Measurements from ENCODE around the gene FRMD4A.

Gene FRMD4A

DNA sequence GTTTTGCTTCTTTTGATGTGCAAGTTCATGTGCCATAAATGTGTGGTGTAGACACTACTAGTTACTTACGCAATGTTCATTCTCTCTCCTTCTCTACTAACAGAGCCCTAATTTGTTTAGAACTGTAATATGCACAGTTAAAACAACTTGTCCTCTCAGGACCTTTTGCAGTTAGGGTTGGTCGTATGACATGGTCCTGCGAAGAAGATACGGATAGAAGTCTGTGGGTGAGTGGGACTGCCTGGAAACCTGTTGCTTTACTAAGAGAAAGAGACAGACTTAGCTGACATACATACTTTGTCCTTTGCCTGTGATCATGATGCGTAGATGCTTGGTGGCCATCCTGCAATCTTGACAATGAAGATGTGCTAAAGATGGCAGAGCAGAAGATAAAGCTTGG, 692.8 kb downstream of the FRMD4A start:
- H3K27me3 ChIP-seq (ENCODE audit: insufficient read depth, poor library complexity, severe bottlenecking): no peaks in the 10 kb centered on the region
- DNase-seq (ENCODE audit: low read depth in 1 of 2, low spot score in 1 of 2): no peak
- H3K27ac ChIP-seq (replicated peaks): no peak overlapping the region
- no peak overlapping the region for H3K4me3 ChIP-seq (replicated peaks; ENCODE audit: insufficient read depth, low read length)
- TF ChIP-seq SPI1 (IDR thresholded peaks at IDR 0.05; ENCODE audit: borderline replicate concordance, low read depth): no peak
- TF ChIP-seq POLR2AphosphoS5 (IDR thresholded peaks at IDR 0.05; ENCODE audit: low read depth): no peak
- TF ChIP-seq, protein P1, sequence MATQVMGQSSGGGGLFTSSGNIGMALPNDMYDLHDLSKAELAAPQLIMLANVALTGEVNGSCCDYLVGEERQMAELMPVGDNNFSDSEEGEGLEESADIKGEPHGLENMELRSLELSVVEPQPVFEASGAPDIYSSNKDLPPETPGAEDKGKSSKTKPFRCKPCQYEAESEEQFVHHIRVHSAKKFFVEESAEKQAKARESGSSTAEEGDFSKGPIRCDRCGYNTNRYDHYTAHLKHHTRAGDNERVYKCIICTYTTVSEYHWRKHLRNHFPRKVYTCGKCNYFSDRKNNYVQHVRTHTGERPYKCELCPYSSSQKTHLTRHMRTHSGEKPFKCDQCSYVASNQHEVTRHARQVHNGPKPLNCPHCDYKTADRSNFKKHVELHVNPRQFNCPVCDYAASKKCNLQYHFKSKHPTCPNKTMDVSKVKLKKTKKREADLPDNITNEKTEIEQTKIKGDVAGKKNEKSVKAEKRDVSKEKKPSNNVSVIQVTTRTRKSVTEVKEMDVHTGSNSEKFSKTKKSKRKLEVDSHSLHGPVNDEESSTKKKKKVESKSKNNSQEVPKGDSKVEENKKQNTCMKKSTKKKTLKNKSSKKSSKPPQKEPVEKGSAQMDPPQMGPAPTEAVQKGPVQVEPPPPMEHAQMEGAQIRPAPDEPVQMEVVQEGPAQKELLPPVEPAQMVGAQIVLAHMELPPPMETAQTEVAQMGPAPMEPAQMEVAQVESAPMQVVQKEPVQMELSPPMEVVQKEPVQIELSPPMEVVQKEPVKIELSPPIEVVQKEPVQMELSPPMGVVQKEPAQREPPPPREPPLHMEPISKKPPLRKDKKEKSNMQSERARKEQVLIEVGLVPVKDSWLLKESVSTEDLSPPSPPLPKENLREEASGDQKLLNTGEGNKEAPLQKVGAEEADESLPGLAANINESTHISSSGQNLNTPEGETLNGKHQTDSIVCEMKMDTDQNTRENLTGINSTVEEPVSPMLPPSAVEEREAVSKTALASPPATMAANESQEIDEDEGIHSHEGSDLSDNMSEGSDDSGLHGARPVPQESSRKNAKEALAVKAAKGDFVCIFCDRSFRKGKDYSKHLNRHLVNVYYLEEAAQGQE (IDR thresholded peaks at IDR 0.05; ENCODE audit: insufficient replicate concordance, low read depth): no peak

DNA sequence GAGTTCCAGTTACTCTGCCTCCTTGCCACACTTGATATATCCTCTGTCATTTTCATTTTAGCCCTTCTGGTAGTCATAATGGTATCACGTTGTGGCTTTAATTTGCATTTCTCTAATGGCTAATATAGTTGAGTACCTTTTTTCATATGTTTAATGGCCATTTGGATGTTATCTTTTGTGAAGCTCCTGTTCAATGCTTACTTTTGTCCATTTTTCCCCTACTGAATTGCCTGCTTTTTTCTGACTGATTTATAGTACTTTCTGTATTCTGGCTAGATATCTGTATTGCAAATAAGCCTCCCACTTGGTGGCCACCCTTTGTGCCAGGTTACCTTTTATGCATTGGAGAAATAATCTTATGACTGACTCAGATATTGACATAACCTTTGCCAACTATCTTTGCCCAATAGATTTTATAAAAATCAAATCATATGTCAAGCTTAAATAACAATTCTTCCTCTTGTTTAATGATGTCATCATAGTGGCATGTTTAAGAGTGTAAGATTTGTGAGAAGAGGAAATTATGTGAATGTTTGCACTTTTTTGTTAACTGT, 693.3 kb downstream of the FRMD4A start:
- Histone ChIP-seq H3K4me3 (replicated peaks; ENCODE audit: insufficient read depth, low read length) (no peak overlapping the region), H3K27me3 (ENCODE audit: insufficient read depth, poor library complexity, severe bottlenecking) (no peaks in the 10 kb centered on the region), H3K27ac (replicated peaks) (no peak overlapping the region)
- no peak for DNase-seq (ENCODE audit: low read depth in 1 of 2, low spot score in 1 of 2)
- TF ChIP-seq POLR2AphosphoS5 (IDR thresholded peaks at IDR 0.05; ENCODE audit: low read depth): no peak
- TF ChIP-seq, protein P2, sequence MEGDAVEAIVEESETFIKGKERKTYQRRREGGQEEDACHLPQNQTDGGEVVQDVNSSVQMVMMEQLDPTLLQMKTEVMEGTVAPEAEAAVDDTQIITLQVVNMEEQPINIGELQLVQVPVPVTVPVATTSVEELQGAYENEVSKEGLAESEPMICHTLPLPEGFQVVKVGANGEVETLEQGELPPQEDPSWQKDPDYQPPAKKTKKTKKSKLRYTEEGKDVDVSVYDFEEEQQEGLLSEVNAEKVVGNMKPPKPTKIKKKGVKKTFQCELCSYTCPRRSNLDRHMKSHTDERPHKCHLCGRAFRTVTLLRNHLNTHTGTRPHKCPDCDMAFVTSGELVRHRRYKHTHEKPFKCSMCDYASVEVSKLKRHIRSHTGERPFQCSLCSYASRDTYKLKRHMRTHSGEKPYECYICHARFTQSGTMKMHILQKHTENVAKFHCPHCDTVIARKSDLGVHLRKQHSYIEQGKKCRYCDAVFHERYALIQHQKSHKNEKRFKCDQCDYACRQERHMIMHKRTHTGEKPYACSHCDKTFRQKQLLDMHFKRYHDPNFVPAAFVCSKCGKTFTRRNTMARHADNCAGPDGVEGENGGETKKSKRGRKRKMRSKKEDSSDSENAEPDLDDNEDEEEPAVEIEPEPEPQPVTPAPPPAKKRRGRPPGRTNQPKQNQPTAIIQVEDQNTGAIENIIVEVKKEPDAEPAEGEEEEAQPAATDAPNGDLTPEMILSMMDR (IDR thresholded peaks at IDR 0.05; ENCODE audit: insufficient read depth, low read length): no peak
- TF ChIP-seq SPI1 (IDR thresholded peaks at IDR 0.05; ENCODE audit: borderline replicate concordance, low read depth): no peak
- TF ChIP-seq GABPA (IDR thresholded peaks at IDR 0.05; ENCODE audit: low read depth): no peak
- TF ChIP-seq, protein P1 (IDR thresholded peaks at IDR 0.05; ENCODE audit: insufficient replicate concordance, low read depth): no peak

DNA sequence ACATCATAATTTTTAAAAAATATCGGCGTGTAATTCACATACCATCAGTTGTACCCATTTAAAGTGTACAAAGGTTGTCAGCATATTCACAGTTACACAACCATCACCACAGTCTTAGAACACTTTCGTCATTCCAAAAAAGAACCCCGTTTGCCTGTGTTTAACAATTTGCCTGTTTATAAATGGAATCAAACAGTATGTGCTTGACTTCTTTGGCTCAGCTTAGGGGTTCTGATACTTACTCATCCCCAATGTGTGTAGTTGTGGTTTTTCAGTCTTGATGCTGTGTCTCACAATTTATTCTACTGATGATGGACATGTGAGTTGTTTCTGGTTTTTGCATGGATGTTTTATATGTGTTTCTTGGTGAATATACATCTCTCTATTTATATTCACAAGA, 693.9 kb downstream of the FRMD4A start:
- no peak for DNase-seq (ENCODE audit: low read depth in 1 of 2, low spot score in 1 of 2)
- Histone ChIP-seq H3K27me3 (ENCODE audit: insufficient read depth, poor library complexity, severe bottlenecking) (no peaks in the 10 kb centered on the region), H3K27ac (replicated peaks) (no peak overlapping the region), H3K4me3 (replicated peaks; ENCODE audit: insufficient read depth, low read length) (no peak overlapping the region)
- TF ChIP-seq, protein P2 (IDR thresholded peaks at IDR 0.05; ENCODE audit: insufficient read depth, low read length): no peak
- TF ChIP-seq GABPA (IDR thresholded peaks at IDR 0.05; ENCODE audit: low read depth) (no peak), SPI1 (IDR thresholded peaks at IDR 0.05; ENCODE audit: borderline replicate concordance, low read depth) (no peak)
- TF ChIP-seq, protein P1 (IDR thresholded peaks at IDR 0.05; ENCODE audit: insufficient replicate concordance, low read depth): no peak

Data from HL-60 (cell line).